K562 (cell line): ENCODE results near the gene SLC49A3. TPM values are rescaled to one million over a fixed set of nuclear protein-coding genes. Genes with fewer than 3 reads are reported as not detected.

Experiments used
- BRF1 ChIP-seq: IDR thresholded peaks from 3 replicates; pipeline ENCODE4 v1.6.1; 2011; ENCODE audit warnings: borderline replicate concordance, mild to moderate bottlenecking; ENCODE audit not compliant: insufficient read length; ENCODE audit errors: extremely low read depth
- CBFA2T2 ChIP-seq: fragments of 450-650 bp; conservative IDR thresholded peaks from 2 replicates; pipeline ENCODE4 v1.6.1; 2017; ENCODE audit warnings: mild to moderate bottlenecking
- CBX8 ChIP-seq: fragments of 200-600 bp; sonication (generic); IDR thresholded peaks from 2 replicates; pipeline ENCODE4 v1.6.1; 2012; ENCODE audit warnings: borderline replicate concordance, mixed run types, low read depth, mild to moderate bottlenecking, moderate library complexity, mixed read lengths, low read length, control low read depth, inconsistent platforms; ENCODE audit not compliant: poor library complexity, severe bottlenecking; ENCODE audit errors: extremely low read depth
- GABPB2 ChIP-seq: fragments of 250-450 bp; sonication (Bioruptor Pico); conservative IDR thresholded peaks from 2 replicates; pipeline ENCODE4 v1.5.1; 2021; ENCODE audit warnings: mild to moderate bottlenecking
- JUNB ChIP-seq: fragments of 450-650 bp; formaldehyde crosslinking; conservative IDR thresholded peaks from 2 replicates; pipeline ENCODE4 v1.4.0; 2020; ENCODE audit warnings: mild to moderate bottlenecking
- KDM1A ChIP-seq, 2 experiments: fragments of 450-650 bp; IDR thresholded peaks; 2 replicates each; pipeline ENCODE4 v1.6.1; 2016; ENCODE audit warnings: mild to moderate bottlenecking in 2 of 2
- KDM2B ChIP-seq: fragments of 250-450 bp; sonication (Bioruptor Pico); IDR thresholded peaks from 2 replicates; pipeline ENCODE4 v1.8.0; 2021; ENCODE audit warnings: mild to moderate bottlenecking, moderate library complexity
- POU5F1 ChIP-seq: fragments of 150-350 bp; IDR thresholded peaks from 2 replicates; pipeline ENCODE4 v1.6.1; 2014; ENCODE audit warnings: borderline replicate concordance, low read length, low read depth, mild to moderate bottlenecking; ENCODE audit not compliant: partially characterized antibody
- SAFB ChIP-seq: fragments of 200-400 bp; formaldehyde crosslinking; IDR thresholded peaks from 2 replicates; pipeline ENCODE4 v1.6.1; 2017; ENCODE audit warnings: low read depth, low read length, borderline replicate concordance
- ZBED1 ChIP-seq: IDR thresholded peaks from 2 replicates; pipeline ENCODE4 v1.6.1; 2014
- ZFP1 ChIP-seq: fragments of 450-650 bp; formaldehyde crosslinking; IDR thresholded peaks from 2 replicates; pipeline ENCODE4 v1.4.0; 2020; ENCODE audit warnings: mild to moderate bottlenecking, mixed read lengths
- ZFP30 ChIP-seq: fragments of 250-450 bp; sonication (Bioruptor Pico); IDR thresholded peaks from 2 replicates; pipeline ENCODE4 v1.8.0; 2022; ENCODE audit warnings: moderate library complexity, mild to moderate bottlenecking, inconsistent platforms, borderline replicate concordance
- ZFX ChIP-seq: sonication (generic); formaldehyde crosslinking; IDR thresholded peaks from 2 replicates; pipeline ENCODE4 v1.8.0; 2022; ENCODE audit warnings: mild to moderate bottlenecking, missing genetic modification reagents, moderate library complexity
- ZNF133 ChIP-seq: fragments of 250-450 bp; sonication (Bioruptor Pico); IDR thresholded peaks from 2 replicates; pipeline ENCODE4 v1.4.0; 2020; ENCODE audit warnings: mild to moderate bottlenecking
- polyA plus RNA-seq, 8 experiments: library from polyadenylated mRNA; depleted of rRNA in 4 of 8; stranded (reverse) in 5 of 8; unstranded in 3 of 8; fragments of >200 nt; fragmentation: Nextera tagmentation in 2 of 8; fragmentation: Illumina TruSeq in 1 of 8; extraction: Ambion mirVana in 2 of 8; extraction: Trizol in 1 of 8; gene quantifications; 2 replicates each; pipeline versions ENCODE4 v1.2.1 to v1.2.3, GENCODE V29; 2011 to 2014; ENCODE audit warnings: inconsistent platforms in 1 of 8, missing spikeins in 1 of 8
- total RNA-seq, 7 experiments: library from RNA; depleted of rRNA in 6 of 7; stranded (reverse); fragments of >200 nt in 6 of 7; fragmentation: Illumina TruSeq in 2 of 7; extraction: Trizol in 2 of 7; gene quantifications; 2 replicates each; pipeline versions ENCODE4 v1.2.1 to v1.2.3, GENCODE V29; 2011 to 2021; ENCODE audit warnings: low replicate concordance in 1 of 7
- TF ChIP-seq, protein P1 (sequence below), 2 experiments: fragments of 450-650 bp; IDR thresholded peaks; 2 replicates each; pipeline ENCODE4 v1.6.1; 2016; ENCODE audit warnings: mild to moderate bottlenecking in 2 of 2, borderline replicate concordance in 1 of 2, low read depth in 1 of 2, moderate library complexity in 1 of 2
- TF ChIP-seq, protein P2 (sequence below), 2 experiments: fragments of 250-450 bp in 1 of 2; fragments of 450-650 bp in 1 of 2; sonication (Bioruptor Pico) in 1 of 2; IDR thresholded peaks; 2 replicates each; pipeline versions ENCODE4 v1.6.1 to v1.8.0; 2016 to 2021; ENCODE audit warnings: mild to moderate bottlenecking in 2 of 2, moderate library complexity in 2 of 2, missing compliant biosample characterization in 1 of 2, missing genetic modification characterization in 1 of 2
- TF ChIP-seq, protein P3 (sequence below): sonication (generic); formaldehyde crosslinking; IDR thresholded peaks from 2 replicates; pipeline ENCODE4 v1.5.0; 2020; ENCODE audit warnings: missing genetic modification reagents

SLC49A3 gene
- total and polyA plus RNA-seq, 9 of the 15 experiments (the other 6 are each of a cell fraction or from before 2014, with no cell fraction given): 0.24 to 0.41 TPM; not detected in 7

DNA sequence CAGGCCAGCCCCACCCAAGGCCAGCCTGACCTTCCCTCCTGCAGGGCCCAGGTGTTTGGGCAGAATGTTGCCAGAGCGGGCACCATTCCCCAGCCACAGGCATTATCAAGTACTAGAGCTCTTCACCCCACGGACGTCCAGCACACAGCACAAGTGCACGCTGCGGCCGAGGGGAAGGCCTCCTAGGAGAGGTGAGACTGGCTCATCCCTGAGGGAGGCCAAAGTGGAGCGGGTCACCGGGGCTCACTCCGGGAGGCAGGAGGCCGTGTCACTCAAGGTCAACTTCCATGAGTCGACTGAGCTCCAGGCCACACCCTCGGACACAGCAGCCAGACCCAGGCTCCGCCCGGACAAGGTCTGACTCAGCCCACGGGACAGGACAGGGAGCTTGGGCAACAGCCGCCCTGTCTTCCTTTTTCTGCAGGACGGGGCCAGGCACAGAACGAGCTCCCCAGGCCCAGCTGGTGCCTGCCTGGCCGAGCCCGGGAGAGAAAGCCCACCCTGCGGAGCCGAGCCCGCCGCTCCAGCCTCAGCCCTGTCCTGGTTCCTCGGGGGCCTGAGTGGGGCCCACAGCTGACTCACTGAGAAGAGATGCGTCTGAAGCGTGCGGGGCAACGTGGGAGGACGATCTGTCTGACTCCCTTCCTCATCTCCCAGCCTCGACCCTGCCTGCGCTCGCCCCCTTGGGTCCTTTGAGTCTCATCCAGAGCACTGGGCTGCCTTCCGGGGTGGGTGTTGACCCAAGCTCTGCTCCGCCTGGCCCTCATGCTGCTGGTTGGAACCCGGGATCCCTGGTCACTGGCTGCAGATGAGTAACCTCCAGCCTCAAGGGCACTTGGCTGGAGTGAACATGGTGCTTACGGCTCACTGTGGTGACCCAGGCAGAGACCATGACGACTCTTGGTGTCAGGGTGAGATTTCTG is 1.6 kb downstream of the SLC49A3 start (continued):
- TF ChIP-seq, protein P1, sequence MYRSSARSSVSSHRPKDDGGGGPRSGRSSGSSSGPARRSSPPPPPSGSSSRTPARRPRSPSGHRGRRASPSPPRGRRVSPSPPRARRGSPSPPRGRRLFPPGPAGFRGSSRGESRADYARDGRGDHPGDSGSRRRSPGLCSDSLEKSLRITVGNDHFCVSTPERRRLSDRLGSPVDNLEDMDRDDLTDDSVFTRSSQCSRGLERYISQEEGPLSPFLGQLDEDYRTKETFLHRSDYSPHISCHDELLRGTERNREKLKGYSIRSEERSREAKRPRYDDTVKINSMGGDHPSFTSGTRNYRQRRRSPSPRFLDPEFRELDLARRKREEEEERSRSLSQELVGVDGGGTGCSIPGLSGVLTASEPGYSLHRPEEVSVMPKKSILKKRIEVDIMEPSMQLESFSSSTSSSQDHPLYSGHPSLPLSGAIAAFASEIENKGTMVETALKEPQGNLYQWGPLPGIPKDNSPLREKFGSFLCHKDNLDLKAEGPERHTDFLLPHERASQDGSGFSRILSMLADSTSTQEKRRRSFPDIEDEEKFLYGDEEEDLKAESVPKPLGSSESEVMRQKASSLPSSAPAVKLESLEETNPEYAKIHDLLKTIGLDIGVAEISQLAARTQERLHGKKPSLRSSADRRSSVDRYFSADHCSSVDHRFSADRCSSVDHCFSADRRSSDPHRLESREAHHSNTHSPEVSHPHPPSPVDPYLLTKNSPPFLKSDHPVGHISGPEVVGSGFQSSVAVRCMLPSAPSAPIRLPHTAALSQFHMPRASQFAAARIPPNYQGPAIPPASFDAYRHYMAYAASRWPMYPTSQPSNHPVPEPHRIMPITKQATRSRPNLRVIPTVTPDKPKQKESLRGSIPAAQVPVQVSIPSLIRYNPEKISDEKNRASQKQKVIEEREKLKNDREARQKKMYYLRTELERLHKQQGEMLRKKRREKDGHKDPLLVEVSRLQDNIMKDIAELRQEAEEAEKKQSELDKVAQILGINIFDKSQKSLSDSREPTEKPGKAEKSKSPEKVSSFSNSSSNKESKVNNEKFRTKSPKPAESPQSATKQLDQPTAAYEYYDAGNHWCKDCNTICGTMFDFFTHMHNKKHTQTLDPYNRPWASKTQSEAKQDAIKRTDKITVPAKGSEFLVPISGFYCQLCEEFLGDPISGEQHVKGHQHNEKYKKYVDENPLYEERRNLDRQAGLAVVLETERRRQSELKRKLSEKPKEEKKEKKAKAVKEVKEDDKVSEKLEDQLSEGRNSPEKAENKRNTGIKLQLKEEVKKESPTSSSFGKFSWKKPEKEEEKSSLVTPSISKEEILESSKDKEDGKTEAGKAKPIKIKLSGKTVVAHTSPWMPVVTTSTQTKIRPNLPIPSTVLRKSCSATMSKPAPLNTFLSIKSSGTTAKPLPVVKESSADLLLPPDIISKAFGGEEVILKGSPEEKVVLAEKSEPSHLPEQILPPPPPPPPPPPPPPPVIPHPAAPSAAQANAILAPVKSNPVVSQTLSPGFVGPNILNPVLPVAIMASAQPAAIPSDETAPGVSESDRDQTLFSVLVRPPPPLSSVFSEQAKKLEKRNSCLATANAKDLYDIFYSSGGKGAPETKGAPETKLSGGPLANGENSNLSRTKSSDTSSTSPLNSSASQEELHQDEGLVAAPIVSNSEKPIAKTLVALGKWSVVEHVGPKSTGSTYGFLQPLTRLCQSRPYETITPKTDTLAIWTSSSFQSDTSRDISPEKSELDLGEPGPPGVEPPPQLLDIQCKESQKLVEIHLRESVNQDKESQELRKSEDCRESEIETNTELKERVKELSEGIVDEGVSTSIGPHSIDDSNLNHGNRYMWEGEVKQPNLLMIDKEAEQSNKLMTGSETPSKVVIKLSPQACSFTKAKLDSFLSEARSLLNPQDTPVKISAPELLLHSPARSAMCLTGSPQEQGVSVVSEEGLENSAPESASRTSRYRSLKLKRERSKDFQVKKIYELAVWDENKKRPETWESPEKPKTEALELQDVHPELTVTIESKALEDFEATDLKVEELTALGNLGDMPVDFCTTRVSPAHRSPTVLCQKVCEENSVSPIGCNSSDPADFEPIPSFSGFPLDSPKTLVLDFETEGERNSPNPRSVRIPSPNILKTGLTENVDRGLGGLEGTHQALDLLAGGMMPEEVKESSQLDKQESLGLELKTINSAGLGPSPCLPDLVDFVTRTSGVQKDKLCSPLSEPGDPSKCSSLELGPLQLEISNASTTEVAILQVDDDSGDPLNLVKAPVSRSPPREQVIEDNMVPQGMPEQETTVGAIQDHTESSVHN (IDR thresholded peaks at IDR 0.05; ENCODE audit: borderline replicate concordance in 1 of 2, low read depth in 1 of 2): no peak
- TF ChIP-seq KDM2B (CRISPR knock-in tag): no peak
- TF ChIP-seq, protein P2, sequence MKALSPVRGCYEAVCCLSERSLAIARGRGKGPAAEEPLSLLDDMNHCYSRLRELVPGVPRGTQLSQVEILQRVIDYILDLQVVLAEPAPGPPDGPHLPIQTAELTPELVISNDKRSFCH (CRISPR knock-in tag; IDR thresholded peaks at IDR 0.05): no peak
- TF ChIP-seq, protein P2 (tag; IDR thresholded peaks at IDR 0.05): no peak
- no peak for TF ChIP-seq CBFA2T2
- no peak for TF ChIP-seq KDM1A (IDR thresholded peaks at IDR 0.05)
- peak; percentile 81 for TF ChIP-seq ZFX (CRISPR knock-in tag)
- TF ChIP-seq ZBED1: no peak
- TF ChIP-seq ZFP30: no peak
- no peak for TF ChIP-seq POU5F1
- TF ChIP-seq, protein P3, sequence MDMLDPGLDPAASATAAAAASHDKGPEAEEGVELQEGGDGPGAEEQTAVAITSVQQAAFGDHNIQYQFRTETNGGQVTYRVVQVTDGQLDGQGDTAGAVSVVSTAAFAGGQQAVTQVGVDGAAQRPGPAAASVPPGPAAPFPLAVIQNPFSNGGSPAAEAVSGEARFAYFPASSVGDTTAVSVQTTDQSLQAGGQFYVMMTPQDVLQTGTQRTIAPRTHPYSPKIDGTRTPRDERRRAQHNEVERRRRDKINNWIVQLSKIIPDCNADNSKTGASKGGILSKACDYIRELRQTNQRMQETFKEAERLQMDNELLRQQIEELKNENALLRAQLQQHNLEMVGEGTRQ (CRISPR knock-in tag): no peak
- 0 out of 2 replicates have a peak, but pooled peaks have one; percentile 7 for TF ChIP-seq JUNB (CRISPR knock-in tag)
- TF ChIP-seq BRF1: no peak
- no peak for TF ChIP-seq GABPB2 (CRISPR knock-in tag)
- TF ChIP-seq SAFB: peak; percentile 58; the same call in 1 of the 2 replicates
- no peak for TF ChIP-seq CBX8
- no peak for TF ChIP-seq ZFP1 (CRISPR knock-in tag)
- TF ChIP-seq ZNF133 (CRISPR knock-in tag): no peak
